NB4 (cell line): Measurements from ENCODE around the gene TTC39B.

Experiments
- DNase-seq: peaks from one replicate; pipeline ENCODE4 v3.0.0; 2010; ENCODE audit warnings: low read depth
- H3K4me3 ChIP-seq: one replicate; pipeline ENCODE4 v1.5.1; 2011; ENCODE audit warnings: mild to moderate bottlenecking, low read depth, low read length, moderate library complexity
- MYC ChIP-seq: IDR thresholded peaks from 2 replicates; pipeline ENCODE4 v1.6.1; 2011; ENCODE audit warnings: low read depth, low read length
- POLR2A ChIP-seq: IDR thresholded peaks from 2 replicates; pipeline ENCODE4 v1.6.1; 2011; ENCODE audit warnings: mild to moderate bottlenecking; ENCODE audit not compliant: insufficient read length; ENCODE audit errors: extremely low read depth
- TF ChIP-seq, protein P1 (sequence below): IDR thresholded peaks from 2 replicates; pipeline ENCODE4 v1.6.1; 2011; ENCODE audit warnings: low read depth, low read length
- TF ChIP-seq, protein P2 (sequence below): IDR thresholded peaks from one replicate; pipeline ENCODE4 v1.5.1; 2012; ENCODE audit warnings: low read depth, low read length

TTC39B gene

DNA sequence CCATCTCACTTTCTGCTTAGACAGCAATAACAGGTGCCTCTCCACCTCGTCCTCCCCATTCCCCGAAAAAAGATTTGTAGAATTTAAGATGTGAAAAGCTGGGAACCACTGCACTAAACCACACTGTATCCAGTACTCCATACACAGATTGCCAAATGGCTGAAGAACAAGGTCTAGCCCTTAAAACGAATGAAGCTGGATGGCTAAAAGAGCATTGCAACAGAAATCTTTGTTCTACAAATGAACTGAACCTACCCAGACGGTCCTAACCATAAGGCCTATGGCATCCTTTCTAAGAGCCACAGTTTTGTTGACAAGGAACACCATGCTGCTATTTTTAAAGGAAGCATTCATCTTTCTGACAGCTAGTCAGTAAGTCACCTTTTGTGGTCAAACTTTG, 152.3 kb downstream of the TTC39B start:
- no peak for DNase-seq
- TF ChIP-seq MYC, result no peak
- TF ChIP-seq, protein P1, sequence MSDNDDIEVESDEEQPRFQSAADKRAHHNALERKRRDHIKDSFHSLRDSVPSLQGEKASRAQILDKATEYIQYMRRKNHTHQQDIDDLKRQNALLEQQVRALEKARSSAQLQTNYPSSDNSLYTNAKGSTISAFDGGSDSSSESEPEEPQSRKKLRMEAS, result no peak
- TF ChIP-seq, protein P2, sequence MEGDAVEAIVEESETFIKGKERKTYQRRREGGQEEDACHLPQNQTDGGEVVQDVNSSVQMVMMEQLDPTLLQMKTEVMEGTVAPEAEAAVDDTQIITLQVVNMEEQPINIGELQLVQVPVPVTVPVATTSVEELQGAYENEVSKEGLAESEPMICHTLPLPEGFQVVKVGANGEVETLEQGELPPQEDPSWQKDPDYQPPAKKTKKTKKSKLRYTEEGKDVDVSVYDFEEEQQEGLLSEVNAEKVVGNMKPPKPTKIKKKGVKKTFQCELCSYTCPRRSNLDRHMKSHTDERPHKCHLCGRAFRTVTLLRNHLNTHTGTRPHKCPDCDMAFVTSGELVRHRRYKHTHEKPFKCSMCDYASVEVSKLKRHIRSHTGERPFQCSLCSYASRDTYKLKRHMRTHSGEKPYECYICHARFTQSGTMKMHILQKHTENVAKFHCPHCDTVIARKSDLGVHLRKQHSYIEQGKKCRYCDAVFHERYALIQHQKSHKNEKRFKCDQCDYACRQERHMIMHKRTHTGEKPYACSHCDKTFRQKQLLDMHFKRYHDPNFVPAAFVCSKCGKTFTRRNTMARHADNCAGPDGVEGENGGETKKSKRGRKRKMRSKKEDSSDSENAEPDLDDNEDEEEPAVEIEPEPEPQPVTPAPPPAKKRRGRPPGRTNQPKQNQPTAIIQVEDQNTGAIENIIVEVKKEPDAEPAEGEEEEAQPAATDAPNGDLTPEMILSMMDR, result no peak
- no peak for TF ChIP-seq POLR2A
- no peak overlapping the region for H3K4me3 ChIP-seq

DNA sequence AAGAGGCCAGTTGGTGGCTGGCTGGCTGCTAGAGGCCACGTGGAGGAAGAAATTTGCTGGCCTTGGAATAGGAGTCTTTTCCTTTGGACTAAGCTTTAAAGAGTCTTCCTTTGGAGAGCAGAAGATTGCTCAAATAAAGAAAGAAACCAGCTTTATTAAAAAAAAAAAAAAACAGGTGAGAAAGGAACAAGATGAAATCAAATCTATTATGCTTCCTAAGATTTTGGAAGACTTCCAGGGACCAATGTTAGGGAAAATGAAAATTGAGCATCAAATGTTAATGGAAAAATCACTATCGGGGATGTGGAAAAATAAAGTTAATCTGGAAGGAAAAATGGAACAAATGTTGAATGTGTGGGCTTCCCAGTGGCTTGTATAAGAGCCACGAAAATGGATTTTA, 153.1 kb downstream of the TTC39B start:
- H3K4me3 ChIP-seq, result no peak overlapping the region
- TF ChIP-seq, protein P2, result no peak
- TF ChIP-seq, protein P1, result no peak
- TF ChIP-seq POLR2A (no peak), MYC (no peak)
- no peak for DNase-seq

DNA sequence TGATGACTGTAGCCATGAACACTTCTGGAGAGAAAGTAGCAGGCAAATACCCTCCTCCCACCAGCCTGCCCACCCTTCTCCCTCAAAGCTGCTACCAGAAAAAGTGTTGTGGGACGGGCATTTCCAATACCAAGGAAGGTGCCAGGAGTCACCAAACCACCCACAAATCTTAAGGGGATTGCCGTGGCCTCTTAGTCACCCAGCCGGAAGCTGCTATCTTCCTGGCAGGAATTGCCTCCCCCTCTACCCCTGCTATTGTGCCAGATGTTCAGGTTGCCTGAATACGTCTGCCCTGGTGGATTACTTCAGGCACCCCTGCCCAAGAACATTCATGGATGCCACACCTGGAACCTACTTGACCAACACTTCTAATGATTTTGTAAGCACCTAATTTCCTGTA, 156.1 kb downstream of the TTC39B start:
- no peak overlapping the region for H3K4me3 ChIP-seq

DNA sequence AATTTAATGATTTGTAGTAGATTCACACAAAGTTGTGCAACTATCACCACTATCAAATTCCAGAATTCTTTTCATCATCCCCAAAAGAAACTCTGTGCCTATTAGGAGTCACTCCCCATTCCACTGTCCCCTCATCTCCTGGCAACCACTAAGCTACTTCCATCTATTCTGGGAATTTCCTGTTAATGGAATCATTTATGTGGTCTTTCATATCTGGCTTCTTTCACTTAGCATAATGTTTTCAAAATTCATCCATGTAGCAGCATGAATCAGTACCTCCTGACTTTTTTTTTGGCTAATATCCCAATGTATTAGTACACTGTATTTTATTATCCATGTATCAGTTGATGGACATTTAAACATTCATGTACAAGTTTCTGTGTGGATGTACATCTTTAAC, 157.6 kb downstream of the TTC39B start:
- TF ChIP-seq, protein P1, result no peak
- TF ChIP-seq POLR2A (no peak), MYC (no peak)
- TF ChIP-seq, protein P2, result no peak
- no peak for DNase-seq
- no peak overlapping the region for H3K4me3 ChIP-seq

More for the DNA sequence above, 156.1 kb downstream of the TTC39B start:
- TF ChIP-seq, protein P2, result no peak
- TF ChIP-seq, protein P1, result no peak
- TF ChIP-seq MYC (no peak), POLR2A (no peak)
- no peak for DNase-seq

DNA sequence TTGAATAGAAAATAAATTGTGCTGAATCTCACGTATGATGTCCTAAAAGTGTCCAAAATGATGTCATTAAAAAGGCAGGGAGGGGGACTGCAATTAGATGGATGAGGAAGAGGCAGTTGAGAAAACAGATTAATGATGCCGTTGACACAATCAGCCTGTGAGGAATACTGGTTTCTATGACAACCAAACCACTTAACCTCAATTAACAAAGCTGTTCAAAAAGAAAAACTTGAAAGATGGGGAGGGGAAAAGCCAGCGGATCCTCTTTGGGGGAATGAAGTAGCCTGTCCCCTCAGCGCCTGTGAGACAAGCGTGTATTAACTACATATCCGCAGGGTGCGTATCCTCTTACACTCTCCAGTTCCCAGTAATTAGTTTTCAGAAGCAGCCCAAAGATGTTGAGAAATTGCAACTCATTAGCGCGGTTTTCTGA, 160.7 kb downstream of the TTC39B start:
- TF ChIP-seq MYC (no peak), POLR2A (no peak)
- TF ChIP-seq, protein P2, result no peak
- TF ChIP-seq, protein P1, result no peak
- no peak for DNase-seq

DNA sequence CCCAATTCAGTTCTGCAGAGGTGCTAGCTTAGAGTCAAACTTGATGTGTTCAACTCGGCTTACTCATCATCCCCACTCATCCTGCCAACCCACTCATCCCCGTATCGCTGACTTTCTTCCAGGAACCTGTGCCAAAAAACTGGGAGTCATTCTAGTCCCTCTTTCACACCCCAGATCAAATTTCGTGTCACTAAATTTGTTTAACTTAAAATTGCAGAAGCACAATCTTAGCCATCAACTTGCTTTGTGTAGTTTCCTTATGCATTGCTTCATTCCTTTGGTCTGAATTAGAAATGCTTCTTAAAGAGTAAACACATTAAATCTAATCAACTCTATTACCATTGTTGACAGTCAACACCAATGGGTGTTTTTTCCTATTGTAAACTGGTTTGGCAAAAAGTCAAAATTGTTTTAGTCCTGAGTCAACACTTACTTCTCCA, 162.4 kb downstream of the TTC39B start:
- H3K4me3 ChIP-seq, result no peak overlapping the region
- no peak for DNase-seq
- TF ChIP-seq, protein P2, result no peak
- TF ChIP-seq MYC (no peak), POLR2A (no peak)
- TF ChIP-seq, protein P1, result no peak

More for the DNA sequence above, 160.7 kb downstream of the TTC39B start:
- no peak overlapping the region for H3K4me3 ChIP-seq
